A673 (cell line): Measurements from ENCODE around the gene PXK. TPM values are rescaled to one million over a fixed set of nuclear protein-coding genes. Genes with fewer than 3 reads are reported as not detected.

Experiments
- BruUV-seq: library from RNA; stranded (reverse); fragments of 400-500 nt; replicated peaks from 2 replicates; lab custom pipeline; 2021; lab: Mats Ljungman, UMichigan
- CTCF ChIA-PET: fragments of 300-600 bp; sonication (Branson Sonifier 250); formaldehyde crosslinking; loops from one replicate; lab custom pipeline; 2022; ENCODE audit warnings: antibody characterized with exemption; lab: Charles Lee
- POLR2A ChIA-PET: fragments of 300-600 bp; sonication (Branson Sonifier 250); formaldehyde crosslinking; loops from one replicate; lab custom pipeline; 2022; ENCODE audit warnings: antibody characterized with exemption; ENCODE audit not compliant: low non-redundant PET; lab: Charles Lee
- DNase-seq: peaks from one replicate; pipeline ENCODE4 v3.0.0-alpha.2; 2015; ENCODE audit warnings: low spot score
- H3K27ac ChIP-seq: fragments of 200-600 bp; sonication (generic); 2 replicates; pipeline ENCODE4 v1.5.1; 2016; ENCODE audit warnings: mixed run types, low read depth, mild to moderate bottlenecking, mixed read lengths, antibody characterized with exemption, low read length; ENCODE audit not compliant: poor library complexity, severe bottlenecking
- H3K27me3 ChIP-seq: fragments of 200-600 bp; sonication (generic); replicated peaks from 2 replicates; pipeline ENCODE4 v1.6.1; 2017; ENCODE audit warnings: mixed run types, low read depth, mild to moderate bottlenecking, mixed read lengths, antibody characterized with exemption, low read length; ENCODE audit not compliant: insufficient read depth, poor library complexity
- H3K36me3 ChIP-seq: fragments of 200-600 bp; sonication (generic); 2 replicates; pipeline ENCODE4 v1.6.1; 2016; ENCODE audit warnings: mixed run types, mild to moderate bottlenecking, mixed read lengths, antibody characterized with exemption, low read length; ENCODE audit not compliant: insufficient read depth, poor library complexity, severe bottlenecking
- H3K4me1 ChIP-seq: fragments of 200-600 bp; sonication (generic); 2 replicates; pipeline ENCODE4 v1.6.1; 2017; ENCODE audit warnings: mixed run types, mild to moderate bottlenecking, mixed read lengths, antibody characterized with exemption, low read length; ENCODE audit not compliant: insufficient read depth, poor library complexity, severe bottlenecking
- H3K4me3 ChIP-seq: fragments of 200-600 bp; sonication (generic); 2 replicates; pipeline ENCODE4 v1.5.1; 2016; ENCODE audit warnings: low read depth, mixed run types, mild to moderate bottlenecking, mixed read lengths, low read length; ENCODE audit not compliant: poor library complexity, severe bottlenecking
- H3K9me3 ChIP-seq: fragments of 200-600 bp; sonication (generic); 2 replicates; pipeline ENCODE4 v1.6.1; 2016; ENCODE audit warnings: mixed run types, low read depth, mild to moderate bottlenecking, mixed read lengths, antibody characterized with exemption, low read length; ENCODE audit not compliant: poor library complexity, severe bottlenecking
- CTCF ChIP-seq: fragments of 300-800, 200-600 bp; sonication (generic); conservative IDR thresholded peaks from 2 replicates; pipeline ENCODE4 v1.5.1; 2017; ENCODE audit warnings: low read depth, mild to moderate bottlenecking, antibody characterized with exemption, low read length, moderate library complexity, mixed read lengths
- EZH2 ChIP-seq: fragments of 200-600 bp; sonication (generic); IDR thresholded peaks from 2 replicates; pipeline ENCODE4 v1.6.1; 2017; ENCODE audit warnings: borderline replicate concordance, low read depth, mild to moderate bottlenecking, mixed read lengths, antibody characterized with exemption, low read length; ENCODE audit not compliant: poor library complexity, severe bottlenecking
- intact Hi-C: fragments of 100-400 bp; cut with micrococcal nuclease; formaldehyde crosslinking; loops from one replicate; pipeline ENCODE4 v1.10.0; 2022; ENCODE audit not compliant: unreplicated experiment
- total RNA-seq: library from RNA; stranded (reverse); gene quantifications from 2 replicates; pipeline ENCODE4 v1.2.3, GENCODE V29; 2021

The PXK gene
- total RNA-seq, 1 experiment from 2014 or later: 13.2 TPM

- no TSS peak for BruUV-seq
- H3K27ac ChIP-seq: no peak overlapping the region
- no peaks in the 10 kb centered on the region for H3K36me3 ChIP-seq
- no peak for DNase-seq
- H3K4me3 ChIP-seq: no peak overlapping the region
- no peaks in the 10 kb centered on the region for H3K9me3 ChIP-seq
- ChIA-PET POLR2A (no interaction called here), CTCF (no interaction called here)
- peaks cover 5% of the 10 kb centered on the region for H3K4me1 ChIP-seq
- intact Hi-C loops: no loop called here
- no peaks in the 10 kb centered on the region for H3K27me3 ChIP-seq
- TF ChIP-seq CTCF (no peak), EZH2 (no peak)
Observed at GRCh38 chr3:58417075-58417474, 84.4 kb downstream of the PXK start.

GRCh38 chr3:58418227-58418626, 85.5 kb downstream of the PXK start:
- ChIA-PET CTCF (no interaction called here), POLR2A (no interaction called here)
- H3K27me3 ChIP-seq: no peaks in the 10 kb centered on the region
- no peak overlapping the region for H3K27ac ChIP-seq
- TF ChIP-seq CTCF (no peak), EZH2 (no peak)
- H3K4me1 ChIP-seq: peaks cover 5% of the 10 kb centered on the region
- no peak for DNase-seq
- BruUV-seq: no TSS peak
- no peaks in the 10 kb centered on the region for H3K36me3 ChIP-seq
- intact Hi-C loops: no loop called here
- no peak overlapping the region for H3K4me3 ChIP-seq
- no peaks in the 10 kb centered on the region for H3K9me3 ChIP-seq

GRCh38 chr3:58419780-58420507, 87.3 kb downstream of the PXK start:
- intact Hi-C loops: no loop called here

More at GRCh38 chr3:58419780-58420507, 87.3 kb downstream of the PXK start:
- H3K36me3 ChIP-seq: no peaks in the 10 kb centered on the region
- H3K9me3 ChIP-seq: no peaks in the 10 kb centered on the region
- no peak overlapping the region for H3K27ac ChIP-seq
- TF ChIP-seq EZH2: no peak
- no peak for TF ChIP-seq CTCF
- ChIA-PET CTCF (no interaction called here), POLR2A (no interaction called here)
- H3K27me3 ChIP-seq: no peaks in the 10 kb centered on the region
- no peak overlapping the region for H3K4me3 ChIP-seq
- BruUV-seq: no TSS peak
- DNase-seq: no peak
- H3K4me1 ChIP-seq: no peaks in the 10 kb centered on the region
